Lower lobe of right lung (tissue), 2 donors: ENCODE measurements around the gene AFF3. TPM values are rescaled to one million over a fixed set of nuclear protein-coding genes. Genes with fewer than 3 reads are reported as not detected.
"Not testable (repeated sequence)": the region's sequence is repeated elsewhere in the genome, so short reads cannot be mapped to it uniquely, and the experiment has no call there.

ENCODE experiments used
- ATAC-seq, 2 donors: fragments of 200-7000 bp; cut with Tn5 transposase; one replicate each; pipeline ENCODE4 v1.9.1; 2020 to 2022; ENCODE audit warnings: mild to moderate bottlenecking in 2 of 2, moderate library complexity in 2 of 2
- DNase-seq: peaks from one replicate; pipeline ENCODE4 v3.0.0-alpha.2; 2020
- H3K27ac ChIP-seq: fragments of 200-600 bp; one replicate; pipeline ENCODE4 v1.8.0; 2022
- H3K27me3 ChIP-seq: fragments of 200-600 bp; one replicate; pipeline ENCODE4 v1.8.0; 2022; ENCODE audit warnings: low read depth
- H3K36me3 ChIP-seq: fragments of 200-600 bp; one replicate; pipeline ENCODE4 v1.8.0; 2022; ENCODE audit warnings: mild to moderate bottlenecking
- H3K4me1 ChIP-seq: fragments of 200-600 bp; one replicate; pipeline ENCODE4 v1.8.0; 2022
- H3K4me3 ChIP-seq: fragments of 200-600 bp; one replicate; pipeline ENCODE4 v1.8.0; 2022; ENCODE audit warnings: mild to moderate bottlenecking
- H3K9me3 ChIP-seq: fragments of 200-600 bp; one replicate; pipeline ENCODE4 v1.8.0; 2022
- CTCF ChIP-seq: fragments of 200-600 bp; IDR thresholded peaks from one replicate; pipeline ENCODE4 v1.8.0; 2022; ENCODE audit warnings: antibody characterized with exemption, mild to moderate bottlenecking
- intact Hi-C: fragments of 100-400 bp; cut with DNase I; formaldehyde crosslinking; loops from one replicate; pipeline ENCODE4 v1.11.0; 2022
- total RNA-seq: library from RNA; stranded (reverse); fragmentation: NEBNext Ultra II Directional; extraction: Animal tissue kit (Norgen Biotek cat#: 25700); gene quantifications from one replicate; pipeline ENCODE4 v1.2.1, GENCODE V29; 2021
- donor health status: DM: no; HTN: yes; CAD: no; lungs with severe emphysema.

AFF3 gene
- total RNA-seq, 1 donor from 2014 or later = 57.3 TPM

DNA sequence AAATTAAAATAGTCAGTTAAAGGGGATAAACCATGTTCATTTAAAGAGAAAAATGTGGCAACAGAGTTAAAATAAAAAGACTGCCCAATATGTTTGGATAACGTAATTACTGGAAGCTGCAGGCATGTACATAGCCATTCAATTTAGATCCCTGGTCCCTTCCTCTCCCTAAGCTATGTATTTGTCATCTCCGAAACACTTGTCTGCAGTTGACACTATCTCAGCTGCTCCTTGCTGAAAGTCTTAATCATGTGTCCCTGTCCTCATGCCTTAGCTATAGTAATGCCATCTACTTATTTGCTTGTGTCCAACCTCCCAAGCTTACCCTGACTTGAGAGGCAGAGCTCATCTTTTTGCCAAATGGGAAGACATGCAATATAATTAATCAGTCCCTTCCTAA is 478.7 kb downstream of the AFF3 start:
- H3K4me1 ChIP-seq = peaks cover 17% of the 10 kb centered on the region
- H3K36me3 ChIP-seq = no peaks in the 10 kb centered on the region
- no peaks in the 10 kb centered on the region for H3K9me3 ChIP-seq
- no peak overlapping the region for H3K4me3 ChIP-seq
- no peak for TF ChIP-seq CTCF
- H3K27me3 ChIP-seq = no peaks in the 10 kb centered on the region
- ATAC-seq (no peak), DNase-seq (no peak)
- H3K27ac ChIP-seq = no peak overlapping the region
- intact Hi-C loops = no loop called here

- no peak for TF ChIP-seq CTCF
- intact Hi-C loops = no loop called here
- H3K27me3 ChIP-seq = no peaks in the 10 kb centered on the region
- no peak overlapping the region for H3K27ac ChIP-seq
- no peaks in the 10 kb centered on the region for H3K36me3 ChIP-seq
- H3K9me3 ChIP-seq = no peaks in the 10 kb centered on the region
- H3K4me1 ChIP-seq = peaks cover 17% of the 10 kb centered on the region
- no peak for DNase-seq
- H3K4me3 ChIP-seq = no peak overlapping the region
- ATAC-seq = no peak
Measured at GRCh38 chr2:99662761-99663341, 479.5 kb downstream of the AFF3 start.

- DNase-seq, intact Hi-C loops, H3K36me3 ChIP-seq, ATAC-seq, H3K4me3 ChIP-seq, H3K27me3 ChIP-seq, H3K9me3 ChIP-seq, H3K27ac ChIP-seq: not testable (repeated sequence)
- H3K4me1 ChIP-seq = peaks cover 24% of the 10 kb centered on the region
Measured at GRCh38 chr2:99661761-99662160, 480.6 kb downstream of the AFF3 start.

GRCh38 chr2:99660616-99661406 is 481.6 kb downstream of the AFF3 start:
- Histone ChIP-seq H3K4me1 (peaks cover 26% of the 10 kb centered on the region), H3K27me3 (no peaks in the 10 kb centered on the region), H3K27ac (no peak overlapping the region), H3K9me3 (no peaks in the 10 kb centered on the region), H3K4me3 (no peak overlapping the region), H3K36me3 (no peaks in the 10 kb centered on the region)
- no peak for ATAC-seq
- TF ChIP-seq CTCF = no peak
- intact Hi-C loops = no loop called here
- no peak for DNase-seq

GRCh38 chr2:99659874-99660273 is 482.5 kb downstream of the AFF3 start:
- no peak for ATAC-seq
- TF ChIP-seq CTCF = no peak
- Histone ChIP-seq H3K27me3 (no peaks in the 10 kb centered on the region), H3K27ac (no peak overlapping the region), H3K4me1 (peaks cover 26% of the 10 kb centered on the region), H3K9me3 (no peaks in the 10 kb centered on the region), H3K36me3 (no peaks in the 10 kb centered on the region), H3K4me3 (no peak overlapping the region)
- intact Hi-C loops = no loop called here
- no peak for DNase-seq

DNA sequence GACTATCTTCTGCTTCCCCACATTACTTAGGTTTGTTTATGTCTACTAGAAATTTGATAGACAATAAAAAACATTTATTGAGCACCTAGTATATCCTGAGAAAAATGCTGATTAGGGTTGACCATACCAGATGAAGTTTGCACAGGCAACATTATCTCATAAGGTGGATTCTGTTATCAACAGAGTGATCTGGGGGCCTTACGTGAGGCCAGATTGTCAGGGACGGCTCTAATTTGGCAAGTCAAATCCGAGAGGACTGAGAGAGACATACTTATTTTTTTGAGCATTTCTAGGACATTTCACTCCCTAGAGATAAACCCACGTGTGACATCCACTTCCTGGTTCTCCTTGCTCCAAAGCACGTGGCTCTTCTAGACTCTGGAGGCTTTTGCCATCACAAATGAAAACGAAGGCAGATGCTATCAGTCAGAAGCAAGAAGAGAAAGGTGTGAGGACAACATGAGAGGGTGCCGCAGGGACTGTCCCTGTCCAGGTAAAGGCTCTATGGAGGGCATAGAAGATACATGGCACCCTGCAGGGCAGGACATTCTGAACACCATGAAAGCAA is 484.6 kb downstream of the AFF3 start:
- Histone ChIP-seq H3K9me3 (no peaks in the 10 kb centered on the region), H3K36me3 (no peaks in the 10 kb centered on the region), H3K27me3 (no peaks in the 10 kb centered on the region), H3K27ac (no peak overlapping the region), H3K4me1 (peaks cover 16% of the 10 kb centered on the region), H3K4me3 (no peak overlapping the region)
- no peak for ATAC-seq
- no peak for TF ChIP-seq CTCF
- DNase-seq = no peak
- intact Hi-C loops = no loop called here
